HEK293 (cell line): ENCODE measurements around the gene GJD3.

Source experiments
- RBAK ChIP-seq: fragments of 450-650 bp; formaldehyde crosslinking; IDR thresholded peaks from 2 replicates; pipeline ENCODE4 v1.5.1; 2016; ENCODE audit warnings: missing biosample characterization, missing genetic modification characterization
- TCF7L2 ChIP-seq: IDR thresholded peaks from 2 replicates; pipeline ENCODE4 v1.6.1; 2011; ENCODE audit warnings: low read depth, mild to moderate bottlenecking, inconsistent platforms, low read length, moderate library complexity, borderline replicate concordance
- ZFP3 ChIP-seq: fragments of 450-650 bp; formaldehyde crosslinking; IDR thresholded peaks from 2 replicates; pipeline ENCODE4 v1.5.1; 2016; ENCODE audit warnings: low read depth, missing biosample characterization, missing genetic modification characterization
- ZNF324 ChIP-seq: fragments of 450-650 bp; formaldehyde crosslinking; IDR thresholded peaks from 2 replicates; pipeline ENCODE4 v1.5.1; 2016; ENCODE audit warnings: missing biosample characterization, missing genetic modification characterization
- ZNF394 ChIP-seq: fragments of 450-650 bp; formaldehyde crosslinking; IDR thresholded peaks from 2 replicates; pipeline ENCODE4 v1.5.1; 2016; ENCODE audit warnings: missing biosample characterization, missing genetic modification characterization, mild to moderate bottlenecking, moderate library complexity, borderline replicate concordance
- ZNF501 ChIP-seq: fragments of 450-650 bp; formaldehyde crosslinking; IDR thresholded peaks from 2 replicates; pipeline ENCODE4 v1.5.1; 2016; ENCODE audit warnings: missing biosample characterization, missing genetic modification characterization
- ZNF549 ChIP-seq: fragments of 450-650 bp; IDR thresholded peaks from 2 replicates; pipeline ENCODE4 v1.5.1; 2018; ENCODE audit warnings: missing biosample characterization, missing genetic modification characterization, mild to moderate bottlenecking, inconsistent platforms, moderate library complexity
- ZNF629 ChIP-seq: fragments of 450-650 bp; formaldehyde crosslinking; IDR thresholded peaks from 2 replicates; pipeline ENCODE4 v1.5.1; 2017; ENCODE audit warnings: missing biosample characterization, missing genetic modification characterization
- ZNF747 ChIP-seq: fragments of 450-650 bp; formaldehyde crosslinking; IDR thresholded peaks from 2 replicates; pipeline ENCODE4 v1.5.1; 2016; ENCODE audit warnings: missing biosample characterization, missing genetic modification characterization
- TF ChIP-seq, protein P1 (sequence below): fragments of 450-650 bp; formaldehyde crosslinking; IDR thresholded peaks from 2 replicates; pipeline ENCODE4 v1.5.1; 2016; ENCODE audit warnings: missing biosample characterization, missing genetic modification characterization, low read depth
- TF ChIP-seq, protein P2 (sequence below): fragments of 450-650 bp; formaldehyde crosslinking; IDR thresholded peaks from 2 replicates; pipeline ENCODE4 v1.5.1; 2016; ENCODE audit warnings: missing biosample characterization, missing genetic modification characterization
- TF ChIP-seq, protein P3 (sequence below): sonication (generic); formaldehyde crosslinking; IDR thresholded peaks from 2 replicates; pipeline ENCODE4 v1.8.1; 2022; ENCODE audit warnings: mild to moderate bottlenecking, moderate library complexity, missing genetic modification reagents
- TF ChIP-seq, protein P4 (sequence below): fragments of 450-650 bp; formaldehyde crosslinking; IDR thresholded peaks from 2 replicates; pipeline ENCODE4 v1.5.1; 2016; ENCODE audit warnings: missing biosample characterization, missing genetic modification characterization
- TF ChIP-seq, protein P5 (sequence below): fragments of 450-650 bp; formaldehyde crosslinking; conservative IDR thresholded peaks from 2 replicates; pipeline ENCODE4 v1.5.1; 2016; ENCODE audit warnings: low read depth, missing biosample characterization, missing genetic modification characterization

DNA sequence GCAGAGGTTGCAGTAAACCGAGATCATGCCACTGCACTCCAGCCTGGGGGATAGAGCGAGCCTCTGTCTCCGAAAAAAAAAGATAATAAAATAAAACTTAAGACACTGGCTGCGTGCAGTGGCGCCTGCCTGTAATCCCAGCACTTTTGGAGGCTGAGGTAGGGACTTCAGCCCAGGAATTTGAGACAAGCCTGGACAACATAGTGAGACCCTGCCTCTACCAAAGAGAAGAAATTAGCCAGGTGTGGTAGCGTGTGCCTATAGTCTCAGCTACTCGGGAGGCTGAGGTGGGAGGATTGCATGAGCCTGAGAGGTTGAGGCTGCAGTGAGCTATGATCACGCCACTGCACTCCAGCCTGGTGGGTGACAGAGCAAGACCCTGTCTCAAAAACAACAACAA is 28.9 kb downstream of the GJD3 start:
- TF ChIP-seq, protein P1, sequence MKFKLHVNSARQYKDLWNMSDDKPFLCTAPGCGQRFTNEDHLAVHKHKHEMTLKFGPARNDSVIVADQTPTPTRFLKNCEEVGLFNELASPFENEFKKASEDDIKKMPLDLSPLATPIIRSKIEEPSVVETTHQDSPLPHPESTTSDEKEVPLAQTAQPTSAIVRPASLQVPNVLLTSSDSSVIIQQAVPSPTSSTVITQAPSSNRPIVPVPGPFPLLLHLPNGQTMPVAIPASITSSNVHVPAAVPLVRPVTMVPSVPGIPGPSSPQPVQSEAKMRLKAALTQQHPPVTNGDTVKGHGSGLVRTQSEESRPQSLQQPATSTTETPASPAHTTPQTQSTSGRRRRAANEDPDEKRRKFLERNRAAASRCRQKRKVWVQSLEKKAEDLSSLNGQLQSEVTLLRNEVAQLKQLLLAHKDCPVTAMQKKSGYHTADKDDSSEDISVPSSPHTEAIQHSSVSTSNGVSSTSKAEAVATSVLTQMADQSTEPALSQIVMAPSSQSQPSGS (tag by site-specific recombination), result no peak
- TF ChIP-seq RBAK (tag by site-specific recombination) (no peak), ZNF629 (tag by site-specific recombination) (no peak), ZNF549 (tag by site-specific recombination) (no peak), ZNF324 (tag by site-specific recombination) (no peak), TCF7L2 (no peak), ZNF394 (tag by site-specific recombination) (no peak), ZNF501 (no peak), ZNF747 (tag by site-specific recombination) (no peak), ZFP3 (tag by site-specific recombination) (no peak)
- TF ChIP-seq, protein P2, sequence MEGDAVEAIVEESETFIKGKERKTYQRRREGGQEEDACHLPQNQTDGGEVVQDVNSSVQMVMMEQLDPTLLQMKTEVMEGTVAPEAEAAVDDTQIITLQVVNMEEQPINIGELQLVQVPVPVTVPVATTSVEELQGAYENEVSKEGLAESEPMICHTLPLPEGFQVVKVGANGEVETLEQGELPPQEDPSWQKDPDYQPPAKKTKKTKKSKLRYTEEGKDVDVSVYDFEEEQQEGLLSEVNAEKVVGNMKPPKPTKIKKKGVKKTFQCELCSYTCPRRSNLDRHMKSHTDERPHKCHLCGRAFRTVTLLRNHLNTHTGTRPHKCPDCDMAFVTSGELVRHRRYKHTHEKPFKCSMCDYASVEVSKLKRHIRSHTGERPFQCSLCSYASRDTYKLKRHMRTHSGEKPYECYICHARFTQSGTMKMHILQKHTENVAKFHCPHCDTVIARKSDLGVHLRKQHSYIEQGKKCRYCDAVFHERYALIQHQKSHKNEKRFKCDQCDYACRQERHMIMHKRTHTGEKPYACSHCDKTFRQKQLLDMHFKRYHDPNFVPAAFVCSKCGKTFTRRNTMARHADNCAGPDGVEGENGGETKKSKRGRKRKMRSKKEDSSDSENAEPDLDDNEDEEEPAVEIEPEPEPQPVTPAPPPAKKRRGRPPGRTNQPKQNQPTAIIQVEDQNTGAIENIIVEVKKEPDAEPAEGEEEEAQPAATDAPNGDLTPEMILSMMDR (tag by site-specific recombination), result no peak
- TF ChIP-seq, protein P3, sequence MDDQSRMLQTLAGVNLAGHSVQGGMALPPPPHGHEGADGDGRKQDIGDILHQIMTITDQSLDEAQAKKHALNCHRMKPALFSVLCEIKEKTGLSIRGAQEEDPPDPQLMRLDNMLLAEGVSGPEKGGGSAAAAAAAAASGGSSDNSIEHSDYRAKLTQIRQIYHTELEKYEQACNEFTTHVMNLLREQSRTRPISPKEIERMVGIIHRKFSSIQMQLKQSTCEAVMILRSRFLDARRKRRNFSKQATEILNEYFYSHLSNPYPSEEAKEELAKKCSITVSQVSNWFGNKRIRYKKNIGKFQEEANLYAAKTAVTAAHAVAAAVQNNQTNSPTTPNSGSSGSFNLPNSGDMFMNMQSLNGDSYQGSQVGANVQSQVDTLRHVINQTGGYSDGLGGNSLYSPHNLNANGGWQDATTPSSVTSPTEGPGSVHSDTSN (CRISPR knock-in tag), result no peak
- TF ChIP-seq, protein P4, sequence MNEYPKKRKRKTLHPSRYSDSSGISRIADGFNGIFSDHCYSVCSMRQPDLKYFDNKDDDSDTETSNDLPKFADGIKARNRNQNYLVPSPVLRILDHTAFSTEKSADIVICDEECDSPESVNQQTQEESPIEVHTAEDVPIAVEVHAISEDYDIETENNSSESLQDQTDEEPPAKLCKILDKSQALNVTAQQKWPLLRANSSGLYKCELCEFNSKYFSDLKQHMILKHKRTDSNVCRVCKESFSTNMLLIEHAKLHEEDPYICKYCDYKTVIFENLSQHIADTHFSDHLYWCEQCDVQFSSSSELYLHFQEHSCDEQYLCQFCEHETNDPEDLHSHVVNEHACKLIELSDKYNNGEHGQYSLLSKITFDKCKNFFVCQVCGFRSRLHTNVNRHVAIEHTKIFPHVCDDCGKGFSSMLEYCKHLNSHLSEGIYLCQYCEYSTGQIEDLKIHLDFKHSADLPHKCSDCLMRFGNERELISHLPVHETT (tag by site-specific recombination), result no peak
- TF ChIP-seq, protein P5, sequence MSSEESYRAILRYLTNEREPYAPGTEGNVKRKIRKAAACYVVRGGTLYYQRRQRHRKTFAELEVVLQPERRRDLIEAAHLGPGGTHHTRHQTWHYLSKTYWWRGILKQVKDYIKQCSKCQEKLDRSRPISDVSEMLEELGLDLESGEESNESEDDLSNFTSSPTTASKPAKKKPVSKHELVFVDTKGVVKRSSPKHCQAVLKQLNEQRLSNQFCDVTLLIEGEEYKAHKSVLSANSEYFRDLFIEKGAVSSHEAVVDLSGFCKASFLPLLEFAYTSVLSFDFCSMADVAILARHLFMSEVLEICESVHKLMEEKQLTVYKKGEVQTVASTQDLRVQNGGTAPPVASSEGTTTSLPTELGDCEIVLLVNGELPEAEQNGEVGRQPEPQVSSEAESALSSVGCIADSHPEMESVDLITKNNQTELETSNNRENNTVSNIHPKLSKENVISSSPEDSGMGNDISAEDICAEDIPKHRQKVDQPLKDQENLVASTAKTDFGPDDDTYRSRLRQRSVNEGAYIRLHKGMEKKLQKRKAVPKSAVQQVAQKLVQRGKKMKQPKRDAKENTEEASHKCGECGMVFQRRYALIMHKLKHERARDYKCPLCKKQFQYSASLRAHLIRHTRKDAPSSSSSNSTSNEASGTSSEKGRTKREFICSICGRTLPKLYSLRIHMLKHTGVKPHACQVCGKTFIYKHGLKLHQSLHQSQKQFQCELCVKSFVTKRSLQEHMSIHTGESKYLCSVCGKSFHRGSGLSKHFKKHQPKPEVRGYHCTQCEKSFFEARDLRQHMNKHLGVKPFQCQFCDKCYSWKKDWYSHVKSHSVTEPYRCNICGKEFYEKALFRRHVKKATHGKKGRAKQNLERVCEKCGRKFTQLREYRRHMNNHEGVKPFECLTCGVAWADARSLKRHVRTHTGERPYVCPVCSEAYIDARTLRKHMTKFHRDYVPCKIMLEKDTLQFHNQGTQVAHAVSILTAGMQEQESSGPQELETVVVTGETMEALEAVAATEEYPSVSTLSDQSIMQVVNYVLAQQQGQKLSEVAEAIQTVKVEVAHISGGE, result no peak
